CD4-positive, alpha-beta T cell (primary cell): ENCODE measurements around the gene TLCD3B. TPM values are rescaled to one million over a fixed set of nuclear protein-coding genes. Genes with fewer than 3 reads are reported as not detected.

ENCODE experiments used
- ATAC-seq: fragments of 200-7000 bp; cut with Tn5 transposase; one replicate; pipeline ENCODE4 v1.10.0; 2022; ENCODE audit warnings: mild to moderate bottlenecking; ENCODE audit not compliant: poor library complexity
- CTCF ChIA-PET: fragments of 350-600 bp; sonication (Branson Sonifier 250); formaldehyde crosslinking; loops from one replicate; lab custom pipeline; 2021; ENCODE audit warnings: antibody characterized with exemption, inconsistent platforms; lab: Charles Lee
- POLR2A ChIA-PET: fragments of 350-600 bp; sonication (Branson Sonifier 250); formaldehyde crosslinking; loops from one replicate; lab custom pipeline; 2021; ENCODE audit warnings: antibody characterized with exemption, inconsistent platforms; lab: Charles Lee
- DNase-seq, 14 experiments: peaks; one replicate each; pipeline ENCODE4 v3.0.0-alpha.2; 2013 to 2020; ENCODE audit warnings: mixed read lengths in 2 of 14
- H3K27ac ChIP-seq, 2 donors: one replicate each; pipeline versions ENCODE4 v1.5.1 to v1.7.0; 2013; ENCODE audit warnings: low read length in 2 of 2, low read depth in 1 of 2, mild to moderate bottlenecking in 1 of 2
- H3K27me3 ChIP-seq, 2 experiments: 1 replicate in 1 of 2; 2 replicates in 1 of 2; pipeline versions ENCODE4 v1.6.1 to v1.7.0; 2013; ENCODE audit warnings: low read length in 2 of 2, control low read depth in 1 of 2, mild to moderate bottlenecking in 1 of 2, moderate library complexity in 1 of 2; ENCODE audit not compliant: insufficient read depth in 2 of 2, control insufficient read depth in 1 of 2
- H3K36me3 ChIP-seq: one replicate; pipeline ENCODE4 v1.6.1; 2013; ENCODE audit warnings: low read length, control low read depth; ENCODE audit not compliant: insufficient read depth
- H3K4me1 ChIP-seq: one replicate; pipeline ENCODE4 v1.6.1; 2013; ENCODE audit warnings: low read length, control low read depth; ENCODE audit not compliant: insufficient read depth
- H3K4me3 ChIP-seq: one replicate; pipeline ENCODE4 v1.5.1; 2013; ENCODE audit warnings: mild to moderate bottlenecking, low read length, moderate library complexity
- H3K9me3 ChIP-seq, 2 experiments: 1 replicate in 1 of 2; 2 replicates in 1 of 2; pipeline versions ENCODE4 v1.6.1 to v1.7.0; 2013; ENCODE audit warnings: low read length in 2 of 2, mild to moderate bottlenecking in 2 of 2, control low read depth in 1 of 2, moderate library complexity in 1 of 2; ENCODE audit not compliant: control insufficient read depth in 1 of 2, insufficient read depth in 1 of 2
- H3K27ac Mint-ChIP-seq: one replicate; pipeline ENCODE4 v1.8.0; 2020; ENCODE audit warnings: mixed read lengths
- H3K27me3 Mint-ChIP-seq: one replicate; pipeline ENCODE4 v1.8.0; 2021; ENCODE audit warnings: mixed read lengths
- H3K36me3 Mint-ChIP-seq: one replicate; pipeline ENCODE4 v1.8.0; 2021; ENCODE audit warnings: low read depth, mixed read lengths
- H3K4me1 Mint-ChIP-seq: one replicate; pipeline ENCODE4 v1.8.0; 2021; ENCODE audit warnings: low read depth, mixed read lengths
- H3K4me3 Mint-ChIP-seq: one replicate; pipeline ENCODE4 v1.8.0; 2020; ENCODE audit warnings: mild to moderate bottlenecking, mixed read lengths
- H3K9me3 Mint-ChIP-seq: one replicate; pipeline ENCODE4 v1.8.0; 2020; ENCODE audit warnings: mixed read lengths
- CTCF ChIP-seq: fragments of 200-600 bp; IDR thresholded peaks from one replicate; pipeline ENCODE4 v1.8.0; 2022; ENCODE audit warnings: antibody characterized with exemption, mild to moderate bottlenecking
- intact Hi-C, 2 experiments: fragments of 100-400 bp; cut with DNase I in 1 of 2; cut with micrococcal nuclease in 1 of 2; formaldehyde crosslinking; loops; one replicate each; pipeline versions ENCODE4 v1.15.1 to v1.9.0; 2023 to 2025; cut with DNase I, micrococcal nuclease
- total RNA-seq, 174 experiments: library from RNA in 2 of 174; stranded (reverse) in 2 of 174; gene quantifications; one replicate each; pipeline ENCODE4 v1.2.3 and lab custom pipeline; 2021 to 2026

TLCD3B gene
- total RNA-seq, 2 experiments from 2014 or later, result not detected

- ATAC-seq, result no peak
- CTCF ChIA-PET, result interaction anchor here (0.6 to 1.2 kb wide), 9 partner anchors 9 to 349 kb away, joined by 3 to 7 read pairs (median 3); partner anchors contain the start of genes INO80E and KIF22
Observed at GRCh38 chr16:30006095-30006473, 25.0 kb downstream of the TLCD3B start.

GRCh38 chr16:30005341-30006094, 25.6 kb downstream of the TLCD3B start:
- no peak overlapping the region for H3K4me3 ChIP-seq
- H3K4me1 Mint-ChIP-seq, result peaks cover 15% of the 10 kb centered on the region
- no peak overlapping the region for H3K27ac ChIP-seq
- H3K9me3 Mint-ChIP-seq, result no peaks in the 10 kb centered on the region
- peaks cover 26% of the 10 kb centered on the region for H3K36me3 ChIP-seq
- DNase-seq (peak in 11 of 14 experiments; percentile 27 to 71 (median 36)), ATAC-seq (peak; percentile 89)
- H3K36me3 Mint-ChIP-seq, result peaks cover 23% of the 10 kb centered on the region
- peaks cover 0 to 9% of the 10 kb centered on the region in 2 experiments for H3K9me3 ChIP-seq
- H3K4me3 Mint-ChIP-seq, result no peak overlapping the region
- peaks cover 13% of the 10 kb centered on the region for H3K27me3 Mint-ChIP-seq
- TF ChIP-seq CTCF, result peak; percentile 65
- intact Hi-C loops, result loop anchor here in 1 of 2 experiments (5.0 kb wide), 1 partner anchor 303 kb away; no protein-coding TSS in a partner anchor
- ChIA-PET CTCF (interaction anchor here (0.6 to 1.2 kb wide), 9 partner anchors 9 to 349 kb away, joined by 3 to 7 read pairs (median 3); partner anchors contain the start of genes INO80E and KIF22), POLR2A (interaction anchor here (0.6 to 1.6 kb wide), 4 partner anchors 32 to 306 kb away, joined by 3 to 5 read pairs (median 4); partner anchors contain the start of genes KCTD13 and TAOK2)
- H3K27ac Mint-ChIP-seq, result no peak overlapping the region
- H3K27me3 ChIP-seq, result peaks cover 8 to 10% of the 10 kb centered on the region in 2 experiments
- H3K4me1 ChIP-seq, result peaks cover 18% of the 10 kb centered on the region

More at GRCh38 chr16:30006095-30006473, 25.0 kb downstream of the TLCD3B start:
- Histone ChIP-seq H3K27me3 (peaks cover 10% of the 10 kb centered on the region in 2 experiments), H3K36me3 (peaks cover 24% of the 10 kb centered on the region), H3K4me3 (no peak overlapping the region), H3K9me3 (peaks cover 0 to 9% of the 10 kb centered on the region in 2 experiments), H3K4me1 (peaks cover 20% of the 10 kb centered on the region), H3K27ac (no peak overlapping the region)
- H3K36me3 Mint-ChIP-seq, result peaks cover 23% of the 10 kb centered on the region
- peaks cover 15% of the 10 kb centered on the region for H3K27me3 Mint-ChIP-seq
- H3K4me1 Mint-ChIP-seq, result peaks cover 17% of the 10 kb centered on the region
- no peak for DNase-seq
- TF ChIP-seq CTCF, result no peak
- intact Hi-C loops, result loop anchor here in 1 of 2 experiments (5.0 kb wide), 1 partner anchor 304 kb away; no protein-coding TSS in a partner anchor
- no peak overlapping the region for H3K27ac Mint-ChIP-seq
- POLR2A ChIA-PET, result interaction anchor here (0.6 to 1.6 kb wide), 4 partner anchors 32 to 306 kb away, joined by 3 to 5 read pairs (median 4); partner anchors contain the start of genes KCTD13 and TAOK2
- no peaks in the 10 kb centered on the region for H3K9me3 Mint-ChIP-seq
- no peak overlapping the region for H3K4me3 Mint-ChIP-seq

GRCh38 chr16:30004811-30005242, 26.2 kb downstream of the TLCD3B start:
- Mint-ChIP-seq H3K9me3 (no peaks in the 10 kb centered on the region), H3K27ac (no peak overlapping the region), H3K4me1 (peaks cover 12% of the 10 kb centered on the region), H3K27me3 (peaks cover 9% of the 10 kb centered on the region), H3K36me3 (peaks cover 23% of the 10 kb centered on the region), H3K4me3 (no peak overlapping the region)
- no peak overlapping the region for H3K27ac ChIP-seq
- ATAC-seq, result no peak
- peaks cover 11% of the 10 kb centered on the region for H3K4me1 ChIP-seq
- H3K36me3 ChIP-seq, result peaks cover 29% of the 10 kb centered on the region
- H3K27me3 ChIP-seq, result peaks cover 1 to 3% of the 10 kb centered on the region in 2 experiments
- peak in 1 of 14 experiments; percentile 3 for DNase-seq
- peaks cover 0 to 5% of the 10 kb centered on the region in 2 experiments for H3K9me3 ChIP-seq
- ChIA-PET CTCF (interaction anchor here (1.2 kb wide), 1 partner anchor 313 kb away, joined by 3 read pairs; no protein-coding TSS in a partner anchor), POLR2A (interaction anchor here (0.6 to 1.6 kb wide), 5 partner anchors 9 to 305 kb away, joined by 3 to 5 read pairs (median 4); partner anchors contain the start of genes INO80E, KCTD13, PAGR1 and TAOK2)
- H3K4me3 ChIP-seq, result no peak overlapping the region
- no peak for TF ChIP-seq CTCF
- intact Hi-C loops, result loop anchor here in 1 of 2 experiments (5.0 kb wide), 1 partner anchor 303 kb away; no protein-coding TSS in a partner anchor
